CD14-positive monocyte (primary cell): ENCODE measurements around the gene CEP112. TPM values are rescaled to one million over a fixed set of nuclear protein-coding genes. Genes with fewer than 3 reads are reported as not detected.

Source experiments
- DNase-seq, 3 donors: peaks; one replicate each; pipeline ENCODE4 v3.0.0-alpha.2; 2011 to 2022
- H2AFZ ChIP-seq: 2 replicates; pipeline ENCODE4 v1.6.0; 2012; ENCODE audit warnings: mild to moderate bottlenecking, low read depth, low read length, inconsistent platforms; ENCODE audit not compliant: insufficient read depth, poor library complexity, severe bottlenecking
- H3K27ac ChIP-seq, 2 donors: 1 replicate in 1 of 2; 2 replicates in 1 of 2; pipeline ENCODE4 v1.5.1; 2012 to 2013; ENCODE audit warnings: low read length in 2 of 2, control low read depth in 1 of 2, inconsistent platforms in 1 of 2, low read depth in 1 of 2, mild to moderate bottlenecking in 1 of 2
- H3K27me3 ChIP-seq, 2 donors: one replicate each; pipeline versions ENCODE4 v1.6.0 to v1.6.1; 2011 to 2013; ENCODE audit warnings: low read length in 2 of 2; ENCODE audit not compliant: control insufficient read depth in 2 of 2, insufficient read depth in 2 of 2
- H3K36me3 ChIP-seq, 2 donors: replicated peaks in 1 of 2; 1 replicate in 1 of 2; 2 replicates in 1 of 2; pipeline versions ENCODE4 v1.5.1 to v1.6.1; 2012 to 2013; ENCODE audit warnings: low read length in 2 of 2, control low read depth in 1 of 2, inconsistent platforms in 1 of 2, mild to moderate bottlenecking in 1 of 2; ENCODE audit not compliant: insufficient read depth in 2 of 2, control insufficient read depth in 1 of 2
- H3K4me1 ChIP-seq, 2 donors: 1 replicate in 1 of 2; 2 replicates in 1 of 2; pipeline versions ENCODE4 v1.5.1 to v1.6.1; 2012 to 2013; ENCODE audit warnings: low read length in 2 of 2, control low read depth in 1 of 2, inconsistent platforms in 1 of 2, mild to moderate bottlenecking in 1 of 2, moderate library complexity in 1 of 2; ENCODE audit not compliant: insufficient read depth in 2 of 2, control insufficient read depth in 1 of 2
- H3K4me2 ChIP-seq: replicated peaks from 2 replicates; pipeline ENCODE3; 2012; ENCODE audit warnings: low read length, moderate library complexity, mild to moderate bottlenecking; ENCODE audit not compliant: poor library complexity, severe bottlenecking; ENCODE audit errors: extremely low read depth
- H3K4me3 ChIP-seq, 3 experiments: fragments of 200-600 bp in 1 of 3; sonication (generic) in 1 of 3; replicated peaks in 1 of 3; 1 replicate in 2 of 3; 2 replicates in 1 of 3; pipeline ENCODE4 v1.5.1; 2011 to 2013; ENCODE audit warnings: low read length in 3 of 3, mild to moderate bottlenecking in 3 of 3, control low read depth in 2 of 3, low read depth in 2 of 3, inconsistent platforms in 1 of 3, moderate library complexity in 1 of 3
- H3K79me2 ChIP-seq: 2 replicates; pipeline ENCODE4 v1.6.0; 2012; ENCODE audit warnings: mild to moderate bottlenecking, control low read depth, inconsistent platforms, low read length, moderate library complexity; ENCODE audit not compliant: insufficient read depth
- H3K9ac ChIP-seq: 2 replicates; pipeline ENCODE4 v1.6.0; 2017; ENCODE audit warnings: low read length, mild to moderate bottlenecking; ENCODE audit not compliant: insufficient read depth, poor library complexity, severe bottlenecking
- H3K9me3 ChIP-seq, 2 donors: replicated peaks in 1 of 2; 1 replicate in 1 of 2; 2 replicates in 1 of 2; pipeline versions ENCODE4 v1.5.1 to v1.6.1; 2012 to 2013; ENCODE audit warnings: low read length in 2 of 2, control low read depth in 1 of 2; ENCODE audit not compliant: control insufficient read depth in 1 of 2, insufficient read depth in 1 of 2
- H4K20me1 ChIP-seq: 2 replicates; pipeline ENCODE4 v1.6.0; 2012; ENCODE audit warnings: mild to moderate bottlenecking, low read length, control low read depth, moderate library complexity; ENCODE audit not compliant: insufficient read depth
- H3K27ac Mint-ChIP-seq, 7 donors: one replicate each; pipeline ENCODE4 v1.8.0; 2020; ENCODE audit warnings: mild to moderate bottlenecking in 7 of 7, mixed read lengths in 7 of 7, moderate library complexity in 6 of 7, inconsistent platforms in 2 of 7
- H3K27me3 Mint-ChIP-seq, 3 donors: one replicate each; pipeline ENCODE4 v1.8.0; 2021 to 2022; ENCODE audit warnings: low read depth in 3 of 3, mild to moderate bottlenecking in 3 of 3, mixed read lengths in 3 of 3, moderate library complexity in 3 of 3, inconsistent platforms in 1 of 3
- H3K36me3 Mint-ChIP-seq, 2 donors: one replicate each; pipeline ENCODE4 v1.8.0; 2020; ENCODE audit warnings: mixed read lengths in 2 of 2, inconsistent platforms in 1 of 2, mild to moderate bottlenecking in 1 of 2
- H3K4me1 Mint-ChIP-seq: one replicate; pipeline ENCODE4 v1.8.0; 2020; ENCODE audit warnings: mild to moderate bottlenecking, mixed read lengths
- H3K4me3 Mint-ChIP-seq, 2 donors: one replicate each; pipeline ENCODE4 v1.8.0; 2020; ENCODE audit warnings: mild to moderate bottlenecking in 2 of 2, mixed read lengths in 2 of 2, moderate library complexity in 1 of 2
- H3K9me3 Mint-ChIP-seq, 7 donors: one replicate each; pipeline ENCODE4 v1.8.0; 2020 to 2022; ENCODE audit warnings: mixed read lengths in 7 of 7, mild to moderate bottlenecking in 6 of 7, moderate library complexity in 6 of 7, inconsistent platforms in 2 of 7
- WGBS: methylation state at CpG from one replicate; pipeline ENCODE4 v1.1.5; 2013; ENCODE audit warnings: missing lambda C conversion rate; ENCODE audit not compliant: insufficient coverage; 5-methylcytosine and 5-hydroxymethylcytosine counted together
- intact Hi-C, 2 donors: fragments of 100-400 bp; cut with micrococcal nuclease; formaldehyde crosslinking; loops; one replicate each; pipeline versions ENCODE4 v1.15.0 to v1.15.1; 2023
- polyA plus RNA-seq, 3 donors: library from polyadenylated mRNA; depleted of rRNA in 1 of 3; unstranded in 2 of 3; stranded (reverse) in 1 of 3; fragments of 300-500 nt in 2 of 3; fragments of >200 nt in 1 of 3; fragmentation: Illumina TruSeq in 2 of 3; gene quantifications; 1 replicate in 2 of 3; 2 replicates in 1 of 3; pipeline ENCODE4 v1.2.3, GENCODE V29; 2012 to 2021
- TF ChIP-seq, protein P1 (sequence below): fragments of 200-600 bp; IDR thresholded peaks from one replicate; pipeline ENCODE4 v1.8.0; 2022; ENCODE audit warnings: antibody characterized with exemption, mild to moderate bottlenecking

The CEP112 gene
- polyA plus RNA-seq, 3 donors, result 0.10 TPM; not detected in 2

DNA sequence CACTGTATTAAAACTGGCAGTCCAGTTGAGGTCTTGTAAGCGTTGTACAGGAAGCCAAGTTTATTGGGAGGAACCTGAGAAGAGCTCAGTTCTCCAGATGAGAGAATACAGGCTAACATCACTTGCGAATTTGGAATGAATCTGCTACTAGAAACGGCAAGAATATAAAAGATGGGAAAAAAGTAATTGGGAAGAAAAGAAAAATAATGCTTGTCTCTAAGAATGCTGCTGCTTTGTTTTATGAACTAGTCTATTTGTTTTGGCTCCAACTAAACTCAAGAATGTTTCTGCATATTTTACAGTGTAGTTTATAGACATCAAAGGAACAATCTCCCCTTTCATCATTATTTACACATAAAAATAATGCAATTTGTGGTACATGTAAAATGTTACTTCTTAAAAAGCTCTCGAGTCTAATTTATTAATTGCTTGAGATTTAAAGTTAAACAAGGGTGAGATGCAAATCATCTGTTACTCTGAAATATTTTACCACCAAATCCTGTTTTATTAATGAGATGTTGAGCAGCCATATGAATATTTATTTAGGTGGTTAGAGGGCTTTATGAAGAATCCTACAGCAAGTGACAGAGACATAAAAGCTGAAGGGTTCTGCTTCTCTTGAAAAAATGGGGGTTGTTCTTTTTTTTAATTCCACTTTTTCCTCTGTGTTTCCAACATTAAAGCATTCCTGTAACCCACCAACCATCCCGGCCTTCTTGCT lies 468.3 kb downstream of the CEP112 start:
- Histone ChIP-seq H3K36me3 (no peaks in the 10 kb centered on the region), H4K20me1 (no peaks in the 10 kb centered on the region), H3K79me2 (no peaks in the 10 kb centered on the region), H3K27me3 (no peaks in the 10 kb centered on the region), H3K4me1 (no peaks in the 10 kb centered on the region), H3K27ac (no peak overlapping the region), H3K9me3 (peaks cover 0 to 7% of the 10 kb centered on the region in 2 donors), H3K4me2 (no peak overlapping the region), H3K9ac (no peak overlapping the region), H2AFZ (no peak overlapping the region), H3K4me3 (no peak overlapping the region)
- TF ChIP-seq, protein P1, sequence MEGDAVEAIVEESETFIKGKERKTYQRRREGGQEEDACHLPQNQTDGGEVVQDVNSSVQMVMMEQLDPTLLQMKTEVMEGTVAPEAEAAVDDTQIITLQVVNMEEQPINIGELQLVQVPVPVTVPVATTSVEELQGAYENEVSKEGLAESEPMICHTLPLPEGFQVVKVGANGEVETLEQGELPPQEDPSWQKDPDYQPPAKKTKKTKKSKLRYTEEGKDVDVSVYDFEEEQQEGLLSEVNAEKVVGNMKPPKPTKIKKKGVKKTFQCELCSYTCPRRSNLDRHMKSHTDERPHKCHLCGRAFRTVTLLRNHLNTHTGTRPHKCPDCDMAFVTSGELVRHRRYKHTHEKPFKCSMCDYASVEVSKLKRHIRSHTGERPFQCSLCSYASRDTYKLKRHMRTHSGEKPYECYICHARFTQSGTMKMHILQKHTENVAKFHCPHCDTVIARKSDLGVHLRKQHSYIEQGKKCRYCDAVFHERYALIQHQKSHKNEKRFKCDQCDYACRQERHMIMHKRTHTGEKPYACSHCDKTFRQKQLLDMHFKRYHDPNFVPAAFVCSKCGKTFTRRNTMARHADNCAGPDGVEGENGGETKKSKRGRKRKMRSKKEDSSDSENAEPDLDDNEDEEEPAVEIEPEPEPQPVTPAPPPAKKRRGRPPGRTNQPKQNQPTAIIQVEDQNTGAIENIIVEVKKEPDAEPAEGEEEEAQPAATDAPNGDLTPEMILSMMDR, result no peak
- Mint-ChIP-seq H3K36me3 (no peaks in the 10 kb centered on the region), H3K9me3 (peaks cover 2 to 13% (median 7%) of the 10 kb centered on the region in 7 donors), H3K4me3 (no peak overlapping the region), H3K4me1 (no peaks in the 10 kb centered on the region), H3K27ac (no peak overlapping the region), H3K27me3 (peaks cover 3 to 10% (median 3%) of the 10 kb centered on the region in 3 donors)
- no CpG with 5 or more reads among the region's 5 CpGs for WGBS
- DNase-seq, result no peak
- intact Hi-C loops, result no loop called here

DNA sequence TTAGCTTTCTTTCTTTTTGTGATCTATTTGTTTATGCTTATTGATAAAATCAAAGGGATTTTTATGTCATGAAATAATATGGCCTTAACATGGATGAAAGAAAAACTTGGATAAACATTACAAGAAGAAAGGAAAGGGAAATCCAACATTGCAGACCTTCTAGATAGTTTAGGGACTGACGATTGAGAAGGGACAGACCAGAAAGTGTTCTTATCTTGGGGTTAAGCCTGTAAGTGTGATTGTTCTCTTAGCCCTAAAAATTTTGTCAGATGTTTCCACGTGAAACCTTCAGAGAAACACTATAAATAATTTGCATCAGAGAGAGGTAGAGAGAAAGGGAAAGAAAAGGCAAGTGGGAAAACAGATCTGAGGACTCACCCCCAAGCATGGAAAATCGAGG lies 473.3 kb downstream of the CEP112 start:
- H2AFZ ChIP-seq, result no peak overlapping the region
- WGBS, result 67% methylated on average over 1 of the region's 3 CpGs
- H3K4me1 Mint-ChIP-seq, result no peaks in the 10 kb centered on the region
- H3K79me2 ChIP-seq, result no peaks in the 10 kb centered on the region
- no peak overlapping the region for H3K27ac ChIP-seq
- H3K4me2 ChIP-seq, result no peak overlapping the region
- intact Hi-C loops, result no loop called here
- TF ChIP-seq, protein P1, result no peak
- H3K9me3 Mint-ChIP-seq, result peaks cover 0 to 5% (median 1%) of the 10 kb centered on the region in 7 donors
- H3K36me3 ChIP-seq, result no peaks in the 10 kb centered on the region
- H3K27ac Mint-ChIP-seq, result no peak overlapping the region
- H3K4me3 ChIP-seq, result no peak overlapping the region
- no peak overlapping the region for H3K9ac ChIP-seq
- no peaks in the 10 kb centered on the region for H4K20me1 ChIP-seq
- no peaks in the 10 kb centered on the region for H3K27me3 ChIP-seq
- H3K9me3 ChIP-seq, result no peaks in the 10 kb centered on the region
- H3K4me3 Mint-ChIP-seq, result no peak overlapping the region
- DNase-seq, result no peak
- H3K27me3 Mint-ChIP-seq, result peaks cover 3 to 10% (median 3%) of the 10 kb centered on the region in 3 donors
- no peaks in the 10 kb centered on the region for H3K36me3 Mint-ChIP-seq
- no peaks in the 10 kb centered on the region for H3K4me1 ChIP-seq
